OCI-LY7 (cell line): ENCODE results near the gene SKA1. TPM values are rescaled to one million over a fixed set of nuclear protein-coding genes. Genes with fewer than 3 reads are reported as not detected.

Experiments
- BruUV-seq: library from RNA; stranded (reverse); fragments of 400-500 nt; replicated peaks from 2 replicates; lab custom pipeline; 2021; lab: Mats Ljungman, UMichigan
- CTCF ChIA-PET: fragments of 300-600 bp; sonication (Branson Sonifier 250); formaldehyde crosslinking; loops from one replicate; lab custom pipeline; 2022; ENCODE audit warnings: antibody characterized with exemption; ENCODE audit not compliant: unreplicated experiment; lab: Charles Lee
- POLR2A ChIA-PET: fragments of 300-600 bp; sonication (Branson Sonifier 250); formaldehyde crosslinking; loops from one replicate; lab custom pipeline; 2022; ENCODE audit warnings: antibody characterized with exemption; lab: Charles Lee
- DNase-seq: peaks from one replicate; pipeline ENCODE4 v3.0.0-alpha.2; 2015; ENCODE audit warnings: low spot score
- H2AFZ ChIP-seq: fragments of 200-600 bp; sonication (generic), shearing (Covaris generic); 2 replicates; pipeline ENCODE4 v1.6.1; 2014; ENCODE audit warnings: mild to moderate bottlenecking, antibody characterized with exemption, low read length, moderate library complexity
- H3K27ac ChIP-seq: fragments of 200-600 bp; sonication (generic); 2 replicates; pipeline ENCODE4 v1.5.1; 2014; ENCODE audit warnings: mixed run types, low read depth, mild to moderate bottlenecking, moderate library complexity, low read length, inconsistent platforms; ENCODE audit not compliant: poor library complexity, severe bottlenecking
- H3K36me3 ChIP-seq: fragments of 200-600 bp; sonication (generic); 2 replicates; pipeline ENCODE4 v1.6.1; 2014; ENCODE audit warnings: mild to moderate bottlenecking, antibody characterized with exemption, low read length, moderate library complexity, mixed read lengths; ENCODE audit not compliant: insufficient read depth
- H3K4me1 ChIP-seq: fragments of 200-600 bp; sonication (generic); 2 replicates; pipeline ENCODE4 v1.5.1; 2014; ENCODE audit warnings: mild to moderate bottlenecking, low read length; ENCODE audit not compliant: insufficient read depth, poor library complexity, severe bottlenecking
- H3K4me2 ChIP-seq: fragments of 200-600 bp; sonication (generic); 2 replicates; pipeline ENCODE4 v1.6.1; 2014; ENCODE audit warnings: mild to moderate bottlenecking, low read length
- H3K4me3 ChIP-seq: fragments of 200-600 bp; sonication (generic); 2 replicates; pipeline ENCODE4 v1.5.1; 2014; ENCODE audit warnings: mild to moderate bottlenecking, low read depth, low read length; ENCODE audit not compliant: poor library complexity, severe bottlenecking
- H3K79me2 ChIP-seq: fragments of 200-600 bp; sonication (generic); 2 replicates; pipeline ENCODE4 v1.6.1; 2016; ENCODE audit warnings: low read depth, mild to moderate bottlenecking, low read length, moderate library complexity, mixed read lengths; ENCODE audit not compliant: insufficient read depth
- H3K9me2 ChIP-seq: fragments of 200-600 bp; sonication (generic); 2 replicates; pipeline ENCODE4 v1.6.1; 2016; ENCODE audit warnings: mild to moderate bottlenecking, low read length, mixed read lengths; ENCODE audit not compliant: insufficient read depth
- H3K9me3 ChIP-seq: fragments of 200-600 bp; sonication (generic); 2 replicates; pipeline ENCODE4 v1.6.1; 2014; ENCODE audit warnings: mild to moderate bottlenecking, mixed run types, low read length, mixed read lengths
- H4K20me1 ChIP-seq: fragments of 200-600 bp; sonication (generic); 2 replicates; pipeline ENCODE4 v1.6.1; 2014; ENCODE audit warnings: mild to moderate bottlenecking, antibody characterized with exemption, low read length, moderate library complexity, mixed read lengths; ENCODE audit not compliant: insufficient read depth
- EZH2phosphoT487 ChIP-seq: fragments of 200-600 bp; sonication (generic); IDR thresholded peaks from 2 replicates; pipeline ENCODE4 v1.6.1; 2018; ENCODE audit warnings: low read depth, borderline replicate concordance, mild to moderate bottlenecking, mixed run types, antibody characterized with exemption, low read length, moderate library complexity, mixed read lengths
- intact Hi-C: fragments of 100-400 bp; cut with micrococcal nuclease; formaldehyde crosslinking; loops from one replicate; pipeline ENCODE4 v1.10.0; 2022; ENCODE audit not compliant: unreplicated experiment
- total RNA-seq, 2 experiments: library from RNA; depleted of rRNA in 1 of 2; stranded (reverse); fragments of >200 nt in 1 of 2; shearing (Covaris generic) in 1 of 2; gene quantifications; 2 replicates each; pipeline ENCODE4 v1.2.3, GENCODE V29; 2014 to 2022
- TF ChIP-seq, protein P1 (sequence below): fragments of 200-600 bp; sonication (generic); conservative IDR thresholded peaks from 2 replicates; pipeline ENCODE4 v1.5.1; 2014; ENCODE audit warnings: mild to moderate bottlenecking, antibody characterized with exemption, low read length, moderate library complexity, mixed read lengths

Gene SKA1
- total RNA-seq, 2 experiments from 2014 or later: 28.8 to 29.2 TPM

DNA sequence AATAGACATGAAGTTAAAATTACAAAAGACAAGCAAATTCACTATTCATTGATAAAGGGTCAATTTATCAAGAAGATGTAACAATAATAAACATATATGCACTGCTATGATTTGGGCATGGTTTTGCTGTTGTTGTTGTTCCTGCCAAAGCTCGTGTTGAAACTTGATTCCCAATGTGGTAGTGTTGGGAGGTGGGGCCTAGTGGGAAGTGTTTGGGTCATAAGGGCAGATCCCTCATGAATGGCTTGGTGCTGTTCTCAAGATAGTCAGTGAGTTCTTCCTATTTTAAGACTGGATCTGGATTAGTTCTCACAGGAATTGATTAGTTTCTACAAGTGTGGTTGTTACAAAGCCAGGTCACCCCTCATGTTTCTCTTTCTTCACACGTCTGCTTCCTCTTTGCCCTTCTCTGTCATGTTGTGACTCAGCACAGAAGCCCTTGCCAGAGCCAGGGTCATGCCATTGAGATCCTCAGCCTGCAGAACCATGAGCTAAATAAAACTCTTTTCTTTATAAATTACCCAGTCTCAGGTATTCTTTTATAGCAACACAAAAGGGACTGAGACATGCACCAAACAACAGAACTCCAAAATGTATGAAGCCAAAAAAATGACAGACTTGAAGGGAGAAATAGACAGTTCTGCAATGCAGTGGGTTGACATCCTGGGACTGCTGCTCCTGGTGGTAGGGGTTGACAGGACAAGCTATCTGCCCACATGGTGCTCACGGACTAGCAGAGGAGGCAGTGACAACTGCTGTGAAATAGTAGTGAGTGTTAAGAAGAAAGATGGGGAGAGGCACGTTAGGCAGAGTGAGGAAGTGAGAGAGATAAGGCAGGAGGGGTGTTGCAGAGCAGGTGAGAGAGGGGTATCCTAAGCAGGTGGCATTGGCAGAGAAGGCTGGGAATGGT is 18.6 kb upstream of the SKA1 start:
- Histone ChIP-seq H4K20me1 (no peaks in the 10 kb centered on the region), H3K27ac (peak overlapping the region; percentile 45), H3K4me3 (no peak overlapping the region), H3K9me3 (no peaks in the 10 kb centered on the region), H3K79me2 (no peaks in the 10 kb centered on the region), H3K4me2 (peak overlapping the region; percentile 31; the same call in 1 of the 2 replicates), H3K9me2 (no peaks in the 10 kb centered on the region), H2AFZ (peak overlapping the region; percentile 84; the same call in 1 of the 2 replicates), H3K36me3 (no peaks in the 10 kb centered on the region), H3K4me1 (peaks cover 16% of the 10 kb centered on the region)
- no TSS peak for BruUV-seq
- ChIA-PET POLR2A (interaction anchor here (0.6 to 1.9 kb wide), 6 partner anchors 42 to 897 kb away, joined by 3 to 10 read pairs (median 4); no protein-coding TSS in a partner anchor), CTCF (interaction anchor here (1.2 to 1.4 kb wide), 4 partner anchors 35 to 139 kb away, joined by 3 to 6 read pairs (median 4); partner anchors contain the start of gene MBD1)
- intact Hi-C loops: loop anchor here (1.0 to 5.0 kb wide), 4 partner anchors 44 to 349 kb away; partner anchors contain the start of genes CFAP53 and CXXC1
- peak; percentile 64 for DNase-seq
- TF ChIP-seq, protein P1, sequence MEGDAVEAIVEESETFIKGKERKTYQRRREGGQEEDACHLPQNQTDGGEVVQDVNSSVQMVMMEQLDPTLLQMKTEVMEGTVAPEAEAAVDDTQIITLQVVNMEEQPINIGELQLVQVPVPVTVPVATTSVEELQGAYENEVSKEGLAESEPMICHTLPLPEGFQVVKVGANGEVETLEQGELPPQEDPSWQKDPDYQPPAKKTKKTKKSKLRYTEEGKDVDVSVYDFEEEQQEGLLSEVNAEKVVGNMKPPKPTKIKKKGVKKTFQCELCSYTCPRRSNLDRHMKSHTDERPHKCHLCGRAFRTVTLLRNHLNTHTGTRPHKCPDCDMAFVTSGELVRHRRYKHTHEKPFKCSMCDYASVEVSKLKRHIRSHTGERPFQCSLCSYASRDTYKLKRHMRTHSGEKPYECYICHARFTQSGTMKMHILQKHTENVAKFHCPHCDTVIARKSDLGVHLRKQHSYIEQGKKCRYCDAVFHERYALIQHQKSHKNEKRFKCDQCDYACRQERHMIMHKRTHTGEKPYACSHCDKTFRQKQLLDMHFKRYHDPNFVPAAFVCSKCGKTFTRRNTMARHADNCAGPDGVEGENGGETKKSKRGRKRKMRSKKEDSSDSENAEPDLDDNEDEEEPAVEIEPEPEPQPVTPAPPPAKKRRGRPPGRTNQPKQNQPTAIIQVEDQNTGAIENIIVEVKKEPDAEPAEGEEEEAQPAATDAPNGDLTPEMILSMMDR: peak; percentile 53
- TF ChIP-seq EZH2phosphoT487: no peak

DNA sequence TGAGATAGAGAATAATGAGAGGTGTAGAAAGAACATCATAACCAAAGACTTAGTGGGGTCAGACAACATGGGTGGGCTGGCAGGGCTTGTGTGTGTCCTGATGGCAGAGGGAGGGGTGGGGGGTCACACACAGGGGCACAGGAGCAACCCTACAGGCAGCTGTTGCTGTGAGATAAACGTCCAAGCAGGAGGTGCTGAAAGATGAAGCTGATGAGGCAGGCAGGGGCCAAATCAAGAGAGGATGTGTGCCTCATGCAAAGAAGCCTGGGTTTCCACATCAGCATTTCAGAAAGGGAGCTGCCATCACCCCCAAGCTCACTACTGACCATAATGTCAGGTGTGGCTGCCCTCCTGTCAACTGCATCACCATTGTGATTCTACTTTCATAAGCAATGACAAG is 16.0 kb upstream of the SKA1 start:
- DNase-seq: no peak
- H3K4me2 ChIP-seq: no peak overlapping the region

More for the DNA sequence above, 16.0 kb upstream of the SKA1 start:
- no peak for TF ChIP-seq EZH2phosphoT487
- TF ChIP-seq, protein P1: no peak
- H2AFZ ChIP-seq: no peak overlapping the region
- BruUV-seq: no TSS peak
- H3K9me2 ChIP-seq: no peaks in the 10 kb centered on the region
- no peak overlapping the region for H3K27ac ChIP-seq
- H4K20me1 ChIP-seq: no peaks in the 10 kb centered on the region
- POLR2A ChIA-PET: no interaction called here
- H3K4me3 ChIP-seq: no peak overlapping the region
- CTCF ChIA-PET: no interaction called here
- H3K79me2 ChIP-seq: no peaks in the 10 kb centered on the region
- H3K4me1 ChIP-seq: peaks cover 16% of the 10 kb centered on the region
- intact Hi-C loops: loop anchor here (5.0 kb wide), 3 partner anchors 47 to 352 kb away; partner anchors contain the start of gene CFAP53
- no peaks in the 10 kb centered on the region for H3K36me3 ChIP-seq
- no peaks in the 10 kb centered on the region for H3K9me3 ChIP-seq
